GM21619 (cell line): ENCODE measurements around the gene GNMT.
A peak's percentile ranks its signal among the peaks of the same experiment; 100 is the strongest.

Experiments used
- ATAC-seq: cut with Tn5 transposase; IDR thresholded peaks from one replicate; pipeline ENCODE4 v1.9.1; 2021; ENCODE audit not compliant: unreplicated experiment

The GNMT gene

GRCh38 chr6:42960243-42961019, at the start of gene GNMT:
Gene GNMT (plus strand): TSS chr6:42960754. CDS start chr6:42960768, 14 bp downstream.
- ATAC-seq: no peak

GRCh38 chr6:42911171-42912021, 49.2 kb upstream of the GNMT start:
- ATAC-seq: no peak

GRCh38 chr6:42914546-42914945, 46.0 kb upstream of the GNMT start:
- no peak for ATAC-seq

- no peak for ATAC-seq
These were observed 44.8 kb upstream of the GNMT start, which contains the start of gene PTCRA for GRCh38 chr6:42915732-42916131. Gene PTCRA (plus strand): TSS chr6:42916053. CDS start chr6:42916070, 17 bp downstream.

GRCh38 chr6:42916288-42916687, 44.3 kb upstream of the GNMT start:
- ATAC-seq: no peak

- ATAC-seq: no peak
These were observed 38.8 kb upstream of the GNMT start for GRCh38 chr6:42921801-42922200.

- ATAC-seq: no peak
These were observed 36.9 kb upstream of the GNMT start for GRCh38 chr6:42923666-42924065.

DNA sequence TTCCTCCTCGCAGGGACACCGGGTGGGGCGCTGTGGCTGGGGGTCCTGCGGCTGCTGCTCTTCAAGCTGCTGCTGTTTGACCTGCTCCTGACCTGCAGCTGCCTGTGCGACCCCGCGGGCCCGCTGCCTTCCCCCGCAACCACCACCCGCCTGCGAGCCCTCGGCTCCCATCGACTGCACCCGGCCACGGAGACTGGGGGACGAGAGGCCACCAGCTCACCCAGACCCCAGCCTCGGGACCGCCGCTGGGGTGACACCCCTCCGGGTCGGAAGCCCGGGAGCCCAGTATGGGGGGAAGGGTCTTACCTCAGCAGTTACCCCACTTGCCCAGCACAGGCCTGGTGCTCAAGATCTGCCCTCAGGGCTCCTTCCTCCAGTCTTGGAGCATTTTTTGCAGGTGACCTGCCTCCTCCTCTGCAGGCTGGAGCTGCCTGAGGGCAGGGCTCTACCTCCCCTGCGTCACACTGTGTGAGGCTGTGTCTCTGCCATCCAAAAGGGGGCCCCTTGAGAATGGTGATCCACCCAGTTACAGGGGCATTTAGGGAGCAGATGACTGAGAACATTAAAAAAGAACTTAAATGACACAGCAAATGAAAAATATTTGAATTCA, 35.2 kb upstream of the GNMT start:
- ATAC-seq: no peak

- ATAC-seq: peak; percentile 66
These were observed 31.4 kb upstream of the GNMT start, which contains the start of gene CNPY3 for GRCh38 chr6:42928986-42929820. Gene CNPY3 (plus strand): TSS chr6:42929480. CDS start chr6:42929571, 91 bp downstream.

DNA sequence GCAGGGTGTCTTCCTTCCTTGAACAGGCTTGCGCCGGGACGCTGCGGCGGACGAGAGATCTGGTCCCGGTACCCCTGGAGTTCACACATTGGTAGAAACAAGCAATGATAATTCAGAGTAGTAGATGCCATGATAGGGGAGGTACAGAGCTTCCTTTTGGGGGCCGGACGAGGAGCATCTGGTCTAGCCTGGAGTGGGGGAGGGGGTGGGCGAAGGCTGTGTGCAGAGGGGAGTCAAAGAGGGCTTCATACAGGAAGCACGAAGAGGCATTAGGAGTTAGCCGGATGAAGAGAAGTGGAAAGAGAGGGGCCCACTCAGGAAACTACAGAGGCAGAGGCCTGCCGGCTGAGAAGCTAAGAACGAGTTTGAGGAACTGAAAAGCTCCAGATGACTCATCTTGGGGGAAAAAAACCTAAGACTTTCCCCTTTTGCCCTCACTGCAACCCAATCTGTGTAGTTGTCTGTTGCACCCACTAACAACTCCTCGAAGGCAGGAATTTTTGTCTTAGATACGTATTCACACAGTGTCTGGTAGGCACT, 30.7 kb upstream of the GNMT start:
- ATAC-seq: peak; percentile 44

- no peak for ATAC-seq
These were observed 28.1 kb upstream of the GNMT start for GRCh38 chr6:42932412-42932811.

DNA sequence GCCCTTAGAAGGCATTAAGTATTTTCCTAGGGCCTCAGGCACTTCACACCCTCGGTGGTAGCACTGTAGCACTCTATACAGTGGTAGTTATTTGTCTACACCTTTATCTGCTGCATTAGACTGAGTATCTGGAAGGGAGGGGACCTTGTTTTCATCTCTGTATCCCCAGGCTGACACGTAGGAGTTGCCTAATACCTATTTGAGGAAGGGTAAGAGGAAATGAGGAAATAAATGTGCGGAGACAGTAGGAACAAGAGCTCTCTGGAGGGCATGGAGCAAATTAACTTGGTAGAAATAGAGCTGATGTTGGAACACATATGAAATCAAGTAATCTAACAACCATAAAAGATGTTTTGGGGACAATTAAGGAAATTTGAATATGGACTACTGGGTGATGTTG, 27.3 kb upstream of the GNMT start:
- no peak for ATAC-seq

DNA sequence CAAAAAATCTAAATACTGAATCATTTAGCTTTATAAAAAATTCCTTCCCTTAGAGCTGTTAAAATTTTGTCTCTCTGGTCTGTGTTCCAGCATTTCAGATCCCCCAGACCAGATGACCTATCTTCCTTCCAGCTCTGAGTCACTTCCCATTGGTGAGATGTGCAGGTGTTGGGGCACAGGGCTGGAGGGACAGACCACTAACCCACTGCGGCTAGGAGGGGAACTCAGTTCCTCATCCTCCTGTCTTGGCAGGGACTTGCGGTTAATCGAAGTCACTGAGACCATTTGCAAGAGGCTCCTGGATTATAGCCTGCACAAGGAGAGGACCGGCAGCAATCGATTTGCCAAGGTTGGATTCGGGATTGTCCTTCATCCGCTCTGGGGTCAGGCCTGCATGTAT, 25.2 kb upstream of the GNMT start:
- no peak for ATAC-seq

GRCh38 chr6:42936398-42936797, 24.2 kb upstream of the GNMT start:
- ATAC-seq: no peak

GRCh38 chr6:42937548-42938427, 22.8 kb upstream of the GNMT start:
- ATAC-seq: no peak

DNA sequence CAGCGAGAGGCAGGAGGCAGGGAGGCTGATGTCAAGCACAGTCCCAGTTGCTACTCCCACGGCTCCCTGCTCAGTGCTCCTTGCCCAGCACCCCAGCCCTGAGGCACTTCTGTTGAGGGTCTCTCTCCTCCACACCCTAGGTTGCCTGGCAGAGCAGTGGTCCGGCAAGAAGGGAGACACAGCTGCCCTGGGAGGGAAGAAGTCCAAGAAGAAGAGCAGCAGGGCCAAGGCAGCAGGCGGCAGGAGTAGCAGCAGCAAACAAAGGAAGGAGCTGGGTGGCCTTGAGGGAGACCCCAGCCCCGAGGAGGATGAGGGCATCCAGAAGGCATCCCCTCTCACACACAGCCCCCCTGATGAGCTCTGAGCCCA, 22.1 kb upstream of the GNMT start:
- no peak for ATAC-seq

GRCh38 chr6:42938987-42939809, 21.4 kb upstream of the GNMT start:
- no peak for ATAC-seq

- no peak for ATAC-seq
These were observed 20.8 kb upstream of the GNMT start for GRCh38 chr6:42939810-42940167.
